ENCODE measurements around the gene RPS24. TPM values are rescaled to one million over a fixed set of nuclear protein-coding genes. Genes with fewer than 3 reads are reported as not detected.

Gene RPS24
- polyA plus RNA-seq, 1 donor (not counting 4 experiments of a cell fraction or from before 2014, with no cell fraction given) = 5,180 TPM

DNA sequence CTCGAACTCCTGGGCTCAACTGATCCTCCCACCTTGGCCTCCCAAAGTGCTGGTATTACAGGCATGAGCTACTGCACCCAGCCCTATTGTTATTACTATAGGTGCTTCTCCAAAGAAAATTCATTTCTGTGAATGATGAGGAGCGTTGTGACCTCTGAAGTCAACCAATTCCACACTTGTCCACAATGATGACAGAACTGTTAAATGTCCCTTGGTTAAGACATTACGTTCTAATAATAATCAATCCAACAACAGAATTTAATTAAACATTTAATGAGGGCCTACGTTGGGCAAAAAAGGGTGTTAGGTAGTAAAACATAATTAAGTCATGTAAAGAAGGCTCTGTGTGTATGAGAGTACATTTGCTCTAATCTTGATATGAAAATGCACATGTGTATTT lies 22.6 kb upstream of the RPS24 start:
- DNase-seq (ENCODE audit: low read depth, low spot score) (no peak), FAIRE-seq (no peak)
- no peak overlapping the region for H3K4me3 ChIP-seq (ENCODE audit: control insufficient read depth in 2 of 3, extremely low read depth in 1 of 3, insufficient read depth in 2 of 3, low read depth in 1 of 3, low read length in 3 of 3)
- no peaks in the 10 kb centered on the region for H3K27me3 ChIP-seq (ENCODE audit: control insufficient read depth, extremely low read depth, insufficient read depth, low read length)
- H3K4me2 ChIP-seq (ENCODE audit: control insufficient read depth, extremely low read depth, insufficient read depth, low read depth, low read length) = no peak overlapping the region
- dilution Hi-C loops (cut with MboI; ENCODE audit: extremely low pct_ligation_motif_present, low sequenced_read_pairs) = no loop called here
- no peaks in the 10 kb centered on the region for H3K9me1 ChIP-seq (ENCODE audit: control insufficient read depth, extremely low read depth, insufficient read depth, low read length)
- no peaks in the 10 kb centered on the region for H4K20me1 ChIP-seq (ENCODE audit: control insufficient read depth, extremely low read depth, insufficient read depth, low read length)
- no peak overlapping the region for H2AFZ ChIP-seq (ENCODE audit: control insufficient read depth, low read length)
- no peaks in the 10 kb centered on the region for H3K9me3 ChIP-seq (ENCODE audit: control insufficient read depth, low read depth, low read length)
- no peak overlapping the region for H3K9ac ChIP-seq (ENCODE audit: control insufficient read depth, extremely low read depth, insufficient read depth, low read length)
- no peaks in the 10 kb centered on the region for H3K4me1 ChIP-seq (ENCODE audit: control insufficient read depth, extremely low read depth, insufficient read depth, low read length)
- H3K36me3 ChIP-seq (ENCODE audit: control insufficient read depth in 2 of 2, extremely low read depth in 1 of 2, insufficient read depth in 2 of 2, low read length in 2 of 2) = peaks cover 23 to 27% of the 10 kb centered on the region in 2 experiments
- no peak for TF ChIP-seq EZH2 (IDR thresholded peaks at IDR 0.05; ENCODE audit: low read length)
- TF ChIP-seq, protein P1, sequence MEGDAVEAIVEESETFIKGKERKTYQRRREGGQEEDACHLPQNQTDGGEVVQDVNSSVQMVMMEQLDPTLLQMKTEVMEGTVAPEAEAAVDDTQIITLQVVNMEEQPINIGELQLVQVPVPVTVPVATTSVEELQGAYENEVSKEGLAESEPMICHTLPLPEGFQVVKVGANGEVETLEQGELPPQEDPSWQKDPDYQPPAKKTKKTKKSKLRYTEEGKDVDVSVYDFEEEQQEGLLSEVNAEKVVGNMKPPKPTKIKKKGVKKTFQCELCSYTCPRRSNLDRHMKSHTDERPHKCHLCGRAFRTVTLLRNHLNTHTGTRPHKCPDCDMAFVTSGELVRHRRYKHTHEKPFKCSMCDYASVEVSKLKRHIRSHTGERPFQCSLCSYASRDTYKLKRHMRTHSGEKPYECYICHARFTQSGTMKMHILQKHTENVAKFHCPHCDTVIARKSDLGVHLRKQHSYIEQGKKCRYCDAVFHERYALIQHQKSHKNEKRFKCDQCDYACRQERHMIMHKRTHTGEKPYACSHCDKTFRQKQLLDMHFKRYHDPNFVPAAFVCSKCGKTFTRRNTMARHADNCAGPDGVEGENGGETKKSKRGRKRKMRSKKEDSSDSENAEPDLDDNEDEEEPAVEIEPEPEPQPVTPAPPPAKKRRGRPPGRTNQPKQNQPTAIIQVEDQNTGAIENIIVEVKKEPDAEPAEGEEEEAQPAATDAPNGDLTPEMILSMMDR (optimal IDR thresholded peaks at IDR 0.05 in 1 of 3, IDR thresholded peaks at IDR 0.05 in 1 of 3, conservative IDR thresholded peaks at IDR 0.05 in 1 of 3; ENCODE audit: extremely low read depth in 1 of 3, insufficient read depth in 2 of 3, low read length in 3 of 3) = no peak
- no peak overlapping the region for H3K27ac ChIP-seq (ENCODE audit: control insufficient read depth, insufficient read depth, low read length)
- H3K79me2 ChIP-seq (ENCODE audit: control insufficient read depth, insufficient read depth, low read length) = no peaks in the 10 kb centered on the region

DNA sequence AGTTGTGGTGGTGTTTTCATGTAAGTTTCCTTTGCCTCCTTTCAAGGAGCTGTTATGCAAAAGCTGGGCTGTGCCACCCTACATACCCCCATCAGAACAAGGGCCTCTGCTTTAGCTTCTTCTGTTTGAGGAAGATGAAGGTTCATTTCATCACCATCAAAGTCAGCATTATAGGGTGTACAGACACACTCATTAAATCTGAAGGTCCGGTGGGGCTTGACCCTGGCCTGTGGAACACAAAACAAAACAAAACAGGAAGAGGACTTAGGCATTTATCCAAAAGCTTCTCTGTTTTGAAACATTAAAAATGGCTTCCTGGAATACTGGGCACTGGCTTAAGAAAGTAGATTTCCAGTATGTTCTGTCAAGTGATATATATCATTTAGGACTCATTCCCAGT lies 20.1 kb upstream of the RPS24 start:
- Histone ChIP-seq H3K9ac (ENCODE audit: control insufficient read depth, extremely low read depth, insufficient read depth, low read length) (no peak overlapping the region), H3K4me2 (ENCODE audit: control insufficient read depth, extremely low read depth, insufficient read depth, low read depth, low read length) (no peak overlapping the region), H3K9me3 (ENCODE audit: control insufficient read depth, low read depth, low read length) (no peaks in the 10 kb centered on the region), H3K27me3 (ENCODE audit: control insufficient read depth, extremely low read depth, insufficient read depth, low read length) (no peaks in the 10 kb centered on the region), H3K36me3 (ENCODE audit: control insufficient read depth in 2 of 2, extremely low read depth in 1 of 2, insufficient read depth in 2 of 2, low read length in 2 of 2) (peaks cover 33% of the 10 kb centered on the region in 2 experiments), H3K79me2 (ENCODE audit: control insufficient read depth, insufficient read depth, low read length) (no peaks in the 10 kb centered on the region), H4K20me1 (ENCODE audit: control insufficient read depth, extremely low read depth, insufficient read depth, low read length) (no peaks in the 10 kb centered on the region), H3K4me3 (ENCODE audit: control insufficient read depth in 2 of 3, extremely low read depth in 1 of 3, insufficient read depth in 2 of 3, low read depth in 1 of 3, low read length in 3 of 3) (no peak overlapping the region), H3K27ac (ENCODE audit: control insufficient read depth, insufficient read depth, low read length) (no peak overlapping the region), H3K4me1 (ENCODE audit: control insufficient read depth, extremely low read depth, insufficient read depth, low read length) (no peaks in the 10 kb centered on the region), H2AFZ (ENCODE audit: control insufficient read depth, low read length) (no peak overlapping the region), H3K9me1 (ENCODE audit: control insufficient read depth, extremely low read depth, insufficient read depth, low read length) (no peaks in the 10 kb centered on the region)
- FAIRE-seq = no peak
- TF ChIP-seq, protein P1 (optimal IDR thresholded peaks at IDR 0.05 in 1 of 3, IDR thresholded peaks at IDR 0.05 in 1 of 3, conservative IDR thresholded peaks at IDR 0.05 in 1 of 3; ENCODE audit: extremely low read depth in 1 of 3, insufficient read depth in 2 of 3, low read length in 3 of 3) = no peak
- no peak for TF ChIP-seq EZH2 (IDR thresholded peaks at IDR 0.05; ENCODE audit: low read length)
- dilution Hi-C loops (cut with MboI; ENCODE audit: extremely low pct_ligation_motif_present, low sequenced_read_pairs) = no loop called here
- DNase-seq (ENCODE audit: low read depth, low spot score) = no peak

Measured in keratinocyte (primary cell).